GM18519 (cell line): ENCODE data around the gene FLT3LG.

Experiments
- ATAC-seq: cut with Tn5 transposase; IDR thresholded peaks from one replicate; pipeline ENCODE4 v1.9.1; 2021; ENCODE audit warnings: mild to moderate bottlenecking, moderate library complexity; ENCODE audit not compliant: unreplicated experiment, low FRiP score

The FLT3LG gene

GRCh38 chr19:49507803-49508494 is 33.9 kb downstream of the FLT3LG start:
- no peak for ATAC-seq

GRCh38 chr19:49512970-49513745 is 39.1 kb downstream of the FLT3LG start:
- ATAC-seq, result no peak

- no peak for ATAC-seq
Observed at GRCh38 chr19:49513746-49514118, 39.7 kb downstream of the FLT3LG start.

- no peak for ATAC-seq
Observed at GRCh38 chr19:49514151-49514550, 40.1 kb downstream of the FLT3LG start.

- ATAC-seq, result no peak
Observed at GRCh38 chr19:49515767-49516166, 41.8 kb downstream of the FLT3LG start.

- no peak for ATAC-seq
Observed at GRCh38 chr19:49518033-49518432, 44.0 kb downstream of the FLT3LG start.

- ATAC-seq, result no peak
Observed at GRCh38 chr19:49520705-49521319, 46.8 kb downstream of the FLT3LG start.

- no peak for ATAC-seq
Observed at GRCh38 chr19:49524812-49525455, 50.9 kb downstream of the FLT3LG start.

- ATAC-seq, result no peak
Observed at GRCh38 chr19:49528211-49528771, 54.3 kb downstream of the FLT3LG start.

- no peak for ATAC-seq
Observed at GRCh38 chr19:49530708-49531107, 56.7 kb downstream of the FLT3LG start.

GRCh38 chr19:49533551-49534488 is 59.8 kb downstream of the FLT3LG start:
- ATAC-seq, result no peak

GRCh38 chr19:49534632-49535385 is 60.8 kb downstream of the FLT3LG start:
- ATAC-seq, result no peak
